ENCODE results near the gene KRT37. TPM values are rescaled to one million over a fixed set of nuclear protein-coding genes. Genes with fewer than 3 reads are reported as not detected.

The KRT37 gene
- total RNA-seq, 1 experiment from 2014 or later, result not detected

DNA sequence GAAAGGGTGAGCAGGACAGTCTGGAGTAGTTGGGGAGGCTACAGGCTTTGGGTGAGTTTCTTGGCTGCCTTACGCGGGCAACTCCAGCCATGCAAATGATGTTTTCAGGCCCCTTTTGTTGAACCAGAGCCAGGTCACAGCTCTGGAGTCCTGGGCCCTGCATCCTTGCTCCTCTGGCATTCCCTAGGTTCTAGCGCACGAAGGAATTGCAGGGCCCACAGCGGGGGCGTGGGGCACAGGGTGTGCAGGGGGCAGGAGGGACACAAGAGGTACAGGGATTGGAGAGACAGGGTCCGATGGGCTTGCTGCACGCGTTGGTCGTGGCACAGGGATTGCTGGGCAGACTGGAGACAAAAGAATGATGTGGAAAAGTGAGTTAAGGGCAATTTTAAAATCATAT, 30.6 kb downstream of the KRT37 start:
- Histone ChIP-seq H3K56ac (ENCODE audit: insufficient read length, low read depth, low read length) (no peak overlapping the region), H3K27ac (ENCODE audit: insufficient read length, low read depth, low read length) (no peak overlapping the region), H2BK120ac (ENCODE audit: low read depth, low read length, poor library complexity, severe bottlenecking) (no peak overlapping the region), H3K4me1 (ENCODE audit: insufficient read depth, low read length) (no peaks in the 10 kb centered on the region), H3K4ac (ENCODE audit: low read depth, low read length) (no peak overlapping the region), H3K79me2 (ENCODE audit: insufficient read depth, low read length) (no peaks in the 10 kb centered on the region), H3K79me1 (ENCODE audit: insufficient read depth, low read depth, low read length, poor library complexity, severe bottlenecking) (no peaks in the 10 kb centered on the region), H3K9ac (ENCODE audit: extremely low read depth, insufficient read length, low read length) (no peak overlapping the region), H3K14ac (ENCODE audit: insufficient read depth, low read length) (no peak overlapping the region; the same call in 1 of the 2 replicates), H4K5ac (ENCODE audit: insufficient read length, low read depth, low read length) (no peak overlapping the region), H2BK20ac (ENCODE audit: low read depth, low read length, poor library complexity, severe bottlenecking) (no peak overlapping the region), H2AFZ (ENCODE audit: low read length) (no peak overlapping the region), H3K23ac (ENCODE audit: insufficient read length, low read depth, low read length) (no peak overlapping the region), H3T11ph (ENCODE audit: low read length) (no peak overlapping the region), H2BK15ac (ENCODE audit: low read depth, low read length) (no peak overlapping the region), H4K8ac (replicated peaks; ENCODE audit: insufficient read length, low read depth, low read length) (no peak overlapping the region), H2BK12ac (ENCODE audit: insufficient read length, low read depth, low read length) (no peak overlapping the region), H2AK5ac (ENCODE audit: insufficient read length, low read length) (no peak overlapping the region), H3K27me3 (ENCODE audit: insufficient read depth, low read length) (no peaks in the 10 kb centered on the region), H2BK5ac (ENCODE audit: insufficient read length, low read length) (no peak overlapping the region), H4K91ac (ENCODE audit: insufficient read length, low read depth, low read length) (no peak overlapping the region), H3K18ac (ENCODE audit: insufficient read length, low read depth, low read length) (no peak overlapping the region), H3K23me2 (ENCODE audit: insufficient read length, low read depth, low read length, poor library complexity, severe bottlenecking) (no peaks in the 10 kb centered on the region), H3K9me3 (ENCODE audit: control insufficient read depth, low read depth, low read length) (no peaks in the 10 kb centered on the region), H3K4me2 (ENCODE audit: insufficient read depth, insufficient read length, low read length) (no peak overlapping the region), H4K20me1 (ENCODE audit: control insufficient read depth, insufficient read depth, insufficient read length) (no peaks in the 10 kb centered on the region)
- Mint-ChIP-seq H3K4me1 (0 out of 4 replicates have a peak, but pooled peaks cover 0 to 3% of the 10 kb centered on the region in 2 experiments), H3K36me3 (ENCODE audit: insufficient read depth in 1 of 3, low read depth in 3 of 3) (no peaks in the 10 kb centered on the region), H3K9me3 (no peaks in the 10 kb centered on the region; a peak in 1 of 5 replicates), H3K4me3 (no peak overlapping the region), H3K27ac (no peak overlapping the region), H3K27me3 (ENCODE audit: low read depth) (no peaks in the 10 kb centered on the region; the same call in 1 of the 2 replicates)
- TF ChIP-seq, protein P1, sequence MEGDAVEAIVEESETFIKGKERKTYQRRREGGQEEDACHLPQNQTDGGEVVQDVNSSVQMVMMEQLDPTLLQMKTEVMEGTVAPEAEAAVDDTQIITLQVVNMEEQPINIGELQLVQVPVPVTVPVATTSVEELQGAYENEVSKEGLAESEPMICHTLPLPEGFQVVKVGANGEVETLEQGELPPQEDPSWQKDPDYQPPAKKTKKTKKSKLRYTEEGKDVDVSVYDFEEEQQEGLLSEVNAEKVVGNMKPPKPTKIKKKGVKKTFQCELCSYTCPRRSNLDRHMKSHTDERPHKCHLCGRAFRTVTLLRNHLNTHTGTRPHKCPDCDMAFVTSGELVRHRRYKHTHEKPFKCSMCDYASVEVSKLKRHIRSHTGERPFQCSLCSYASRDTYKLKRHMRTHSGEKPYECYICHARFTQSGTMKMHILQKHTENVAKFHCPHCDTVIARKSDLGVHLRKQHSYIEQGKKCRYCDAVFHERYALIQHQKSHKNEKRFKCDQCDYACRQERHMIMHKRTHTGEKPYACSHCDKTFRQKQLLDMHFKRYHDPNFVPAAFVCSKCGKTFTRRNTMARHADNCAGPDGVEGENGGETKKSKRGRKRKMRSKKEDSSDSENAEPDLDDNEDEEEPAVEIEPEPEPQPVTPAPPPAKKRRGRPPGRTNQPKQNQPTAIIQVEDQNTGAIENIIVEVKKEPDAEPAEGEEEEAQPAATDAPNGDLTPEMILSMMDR (conservative IDR thresholded peaks at IDR 0.05), result no peak
- WGBS (ENCODE audit: extremely low coverage, insufficient read length, low lambda C conversion rate), result no CpG with 5 or more reads among the region's 10 CpGs
- no peak for DNase-seq
